Neural cell (in vitro differentiated cells): ENCODE results near the gene MED13L. TPM values are rescaled to one million over a fixed set of nuclear protein-coding genes. Genes with fewer than 3 reads are reported as not detected.
"Not testable (repeated sequence)": the region's sequence is repeated elsewhere in the genome, so short reads cannot be mapped to it uniquely, and the experiment has no call there.

Source experiments
- H2AFZ ChIP-seq: fragments of 200-600, 300-800 bp; sonication (generic), shearing (Covaris generic); 2 replicates; pipeline ENCODE4 v1.6.0; 2014; ENCODE audit warnings: low read depth, mild to moderate bottlenecking, antibody characterized with exemption, low read length, moderate library complexity
- H3F3A ChIP-seq: fragments of 200-600 bp; shearing (Covaris generic); 2 replicates; pipeline ENCODE4 v1.6.1; 2016; ENCODE audit warnings: mild to moderate bottlenecking, moderate library complexity, mixed read lengths, antibody characterized with exemption, low read length; ENCODE audit not compliant: insufficient read depth, poor library complexity, severe bottlenecking
- H3K27ac ChIP-seq: fragments of 200-600, 300-800 bp; sonication (generic), shearing (Covaris generic); 2 replicates; pipeline ENCODE4 v1.5.1; 2014; ENCODE audit warnings: mild to moderate bottlenecking, low read length, moderate library complexity
- H3K27me3 ChIP-seq: fragments of 300-800, 200-600 bp; sonication (generic), shearing (Covaris generic); 2 replicates; pipeline ENCODE4 v1.6.0; 2014; ENCODE audit warnings: mild to moderate bottlenecking, low read depth, low read length, moderate library complexity; ENCODE audit not compliant: insufficient read depth
- H3K36me3 ChIP-seq: fragments of 300-800, 200-600 bp; sonication (generic), shearing (Covaris generic); 2 replicates; pipeline ENCODE4 v1.5.1; 2014; ENCODE audit warnings: mild to moderate bottlenecking, antibody characterized with exemption, low read length, moderate library complexity; ENCODE audit not compliant: insufficient read depth
- H3K4me2 ChIP-seq: fragments of 300-800, 200-600 bp; sonication (generic), shearing (Covaris generic); 2 replicates; pipeline ENCODE4 v1.6.0; 2014; ENCODE audit warnings: mild to moderate bottlenecking, low read length
- H3K4me3 ChIP-seq: fragments of 300-800, 200-600 bp; sonication (generic), shearing (Covaris generic); 2 replicates; pipeline ENCODE4 v1.5.1; 2014; ENCODE audit warnings: mild to moderate bottlenecking, low read length, moderate library complexity
- H3K79me2 ChIP-seq: fragments of 200-600 bp; shearing (Covaris generic); replicated peaks from 2 replicates; pipeline ENCODE4 v1.6.0; 2014; ENCODE audit warnings: mild to moderate bottlenecking, low read length, moderate library complexity; ENCODE audit not compliant: insufficient read depth
- H3K9ac ChIP-seq: fragments of 300-800, 200-600 bp; sonication (generic), shearing (Covaris generic); 2 replicates; pipeline ENCODE4 v1.6.1; 2016; ENCODE audit warnings: mild to moderate bottlenecking, low read length, mixed read lengths
- H3K9me2 ChIP-seq: fragments of 200-600 bp; shearing (Covaris generic); 2 replicates; pipeline ENCODE4 v1.6.1; 2016; ENCODE audit warnings: mild to moderate bottlenecking, low read length, mixed read lengths; ENCODE audit not compliant: insufficient read depth
- H3K9me3 ChIP-seq: fragments of 200-600, 300-800 bp; sonication (generic), shearing (Covaris generic); 2 replicates; pipeline ENCODE4 v1.6.1; 2016; ENCODE audit warnings: mild to moderate bottlenecking, mixed run types, low read length, moderate library complexity, mixed read lengths
- H4K20me1 ChIP-seq: fragments of 200-600 bp; shearing (Covaris generic); 2 replicates; pipeline ENCODE4 v1.6.1; 2016; ENCODE audit warnings: mild to moderate bottlenecking, mixed run types; ENCODE audit not compliant: insufficient read depth
- EP300 ChIP-seq: fragments of 450-650 bp; conservative IDR thresholded peaks from 2 replicates; pipeline ENCODE4 v1.6.1; 2014; ENCODE audit warnings: antibody characterized with exemption, mild to moderate bottlenecking, moderate library complexity; ENCODE audit not compliant: poor library complexity, severe bottlenecking
- EZH2 ChIP-seq: fragments of 200-600, 300-800 bp; shearing (Covaris generic), sonication (generic); IDR thresholded peaks from 2 replicates; pipeline ENCODE4 v1.6.1; 2014; ENCODE audit warnings: antibody characterized with exemption, low read length, borderline replicate concordance, mild to moderate bottlenecking; ENCODE audit not compliant: insufficient read depth, poor library complexity, severe bottlenecking
- MXI1 ChIP-seq: fragments of 450-650 bp; conservative IDR thresholded peaks from 2 replicates; pipeline ENCODE4 v1.6.1; 2014; ENCODE audit warnings: antibody characterized with exemption, mild to moderate bottlenecking; ENCODE audit not compliant: poor library complexity, severe bottlenecking
- POLR2AphosphoS5 ChIP-seq: IDR thresholded peaks from 2 replicates; pipeline ENCODE4 v1.6.1; 2012
- RAD21 ChIP-seq: fragments of 450-650 bp; conservative IDR thresholded peaks from 2 replicates; pipeline ENCODE4 v1.6.1; 2014; ENCODE audit warnings: antibody characterized with exemption, mild to moderate bottlenecking, moderate library complexity
- REST ChIP-seq: IDR thresholded peaks from 2 replicates; pipeline ENCODE4 v1.6.1; 2012; ENCODE audit warnings: borderline replicate concordance
- SMC3 ChIP-seq: fragments of 450-650 bp; conservative IDR thresholded peaks from 2 replicates; pipeline ENCODE4 v1.6.1; 2014; ENCODE audit warnings: antibody characterized with exemption, mild to moderate bottlenecking, moderate library complexity; ENCODE audit not compliant: poor library complexity
- TAF1 ChIP-seq: IDR thresholded peaks from 2 replicates; pipeline ENCODE4 v1.6.1; 2012; ENCODE audit warnings: low read depth
- polyA plus RNA-seq: library from polyadenylated mRNA; depleted of rRNA; stranded (reverse); fragments of >200 nt; gene quantifications from 2 replicates; pipeline ENCODE4 v1.2.3, GENCODE V29; 2014
- TF ChIP-seq, protein P1 (sequence below): fragments of 450-650 bp; IDR thresholded peaks from 2 replicates; pipeline ENCODE4 v1.5.1; 2014; ENCODE audit warnings: antibody characterized with exemption, mild to moderate bottlenecking, moderate library complexity; ENCODE audit not compliant: poor library complexity, severe bottlenecking

MED13L gene
- polyA plus RNA-seq, 1 donor from 2014 or later = 38.9 TPM

- TF ChIP-seq POLR2AphosphoS5 (no peak), RAD21 (no peak), EP300 (no peak), REST (no peak), SMC3 (no peak), EZH2 (no peak), MXI1 (no peak), TAF1 (no peak)
- TF ChIP-seq, protein P1, sequence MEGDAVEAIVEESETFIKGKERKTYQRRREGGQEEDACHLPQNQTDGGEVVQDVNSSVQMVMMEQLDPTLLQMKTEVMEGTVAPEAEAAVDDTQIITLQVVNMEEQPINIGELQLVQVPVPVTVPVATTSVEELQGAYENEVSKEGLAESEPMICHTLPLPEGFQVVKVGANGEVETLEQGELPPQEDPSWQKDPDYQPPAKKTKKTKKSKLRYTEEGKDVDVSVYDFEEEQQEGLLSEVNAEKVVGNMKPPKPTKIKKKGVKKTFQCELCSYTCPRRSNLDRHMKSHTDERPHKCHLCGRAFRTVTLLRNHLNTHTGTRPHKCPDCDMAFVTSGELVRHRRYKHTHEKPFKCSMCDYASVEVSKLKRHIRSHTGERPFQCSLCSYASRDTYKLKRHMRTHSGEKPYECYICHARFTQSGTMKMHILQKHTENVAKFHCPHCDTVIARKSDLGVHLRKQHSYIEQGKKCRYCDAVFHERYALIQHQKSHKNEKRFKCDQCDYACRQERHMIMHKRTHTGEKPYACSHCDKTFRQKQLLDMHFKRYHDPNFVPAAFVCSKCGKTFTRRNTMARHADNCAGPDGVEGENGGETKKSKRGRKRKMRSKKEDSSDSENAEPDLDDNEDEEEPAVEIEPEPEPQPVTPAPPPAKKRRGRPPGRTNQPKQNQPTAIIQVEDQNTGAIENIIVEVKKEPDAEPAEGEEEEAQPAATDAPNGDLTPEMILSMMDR = no peak
- H2AFZ ChIP-seq = no peak overlapping the region
- no peaks in the 10 kb centered on the region for H4K20me1 ChIP-seq
- no peak overlapping the region for H3K4me3 ChIP-seq
- H3K4me2 ChIP-seq = no peak overlapping the region
- H3K27ac ChIP-seq = no peak overlapping the region
- no peaks in the 10 kb centered on the region for H3K27me3 ChIP-seq
- H3K9ac ChIP-seq = no peak overlapping the region
- no peaks in the 10 kb centered on the region for H3F3A ChIP-seq
- no peaks in the 10 kb centered on the region for H3K9me3 ChIP-seq
- no peaks in the 10 kb centered on the region for H3K79me2 ChIP-seq
- H3K36me3 ChIP-seq = no peaks in the 10 kb centered on the region
- no peaks in the 10 kb centered on the region for H3K9me2 ChIP-seq
These were observed 6.9 kb upstream of the MED13L start for GRCh38 chr12:116284396-116284795.

- not testable (repeated sequence) for H3K36me3 ChIP-seq, H3F3A ChIP-seq
These were observed 6.4 kb upstream of the MED13L start for GRCh38 chr12:116283881-116284280.

More at GRCh38 chr12:116283881-116284280, 6.4 kb upstream of the MED13L start:
- not testable (repeated sequence) for H3K9ac ChIP-seq, H3K4me2 ChIP-seq, H2AFZ ChIP-seq, H3K4me3 ChIP-seq, H3K9me2 ChIP-seq, H3K79me2 ChIP-seq, H3K27me3 ChIP-seq, H3K27ac ChIP-seq, H3K9me3 ChIP-seq, H4K20me1 ChIP-seq
